HG03135 (cell line): ENCODE data around the gene TM2D1.
A peak's percentile ranks its signal among the peaks of the same experiment; 100 is the strongest.

Experiments
- ATAC-seq: cut with Tn5 transposase; IDR thresholded peaks from one replicate; pipeline ENCODE4 v1.9.1; 2021; ENCODE audit warnings: mild to moderate bottlenecking, moderate library complexity; ENCODE audit not compliant: unreplicated experiment

The TM2D1 gene

DNA sequence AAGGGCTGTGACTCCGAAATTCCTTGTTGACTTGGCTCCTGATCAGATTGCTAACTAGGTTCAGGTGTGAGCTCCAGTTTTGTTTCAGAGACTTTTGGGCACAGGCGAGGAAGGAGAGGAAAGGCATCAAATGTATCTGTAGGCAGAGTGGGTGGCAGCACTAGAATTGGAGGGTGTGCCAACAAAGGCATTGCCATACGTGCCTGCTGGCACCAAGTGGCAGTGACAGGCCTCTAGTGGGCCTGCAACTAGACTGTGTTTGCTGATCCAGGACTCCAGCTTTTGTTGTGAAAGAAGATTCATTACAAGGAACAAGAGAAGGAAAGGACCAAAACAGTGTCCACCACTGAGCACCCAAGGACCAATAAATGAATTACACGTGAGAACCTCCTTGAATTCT lies 79.5 kb downstream of the TM2D1 start:
- no peak for ATAC-seq

DNA sequence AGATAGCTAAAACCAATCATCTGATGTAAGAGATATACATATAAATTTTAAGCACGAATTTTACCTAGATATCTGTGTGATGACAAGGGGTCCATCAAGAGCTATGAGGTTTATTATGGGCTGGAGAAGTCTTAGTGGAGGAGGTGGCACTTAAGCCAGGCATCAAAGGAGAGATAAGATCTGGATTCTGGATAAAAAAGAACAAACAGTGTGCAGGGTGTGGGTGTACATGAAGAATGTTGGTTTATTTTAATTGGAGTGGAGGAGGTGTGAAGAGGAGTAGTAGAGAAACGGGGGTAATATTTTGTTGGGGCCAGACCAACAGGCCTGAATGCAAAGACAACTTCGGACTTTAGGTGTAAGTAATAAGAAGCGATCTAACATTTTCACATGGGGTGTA lies 80.6 kb downstream of the TM2D1 start:
- no peak for ATAC-seq

DNA sequence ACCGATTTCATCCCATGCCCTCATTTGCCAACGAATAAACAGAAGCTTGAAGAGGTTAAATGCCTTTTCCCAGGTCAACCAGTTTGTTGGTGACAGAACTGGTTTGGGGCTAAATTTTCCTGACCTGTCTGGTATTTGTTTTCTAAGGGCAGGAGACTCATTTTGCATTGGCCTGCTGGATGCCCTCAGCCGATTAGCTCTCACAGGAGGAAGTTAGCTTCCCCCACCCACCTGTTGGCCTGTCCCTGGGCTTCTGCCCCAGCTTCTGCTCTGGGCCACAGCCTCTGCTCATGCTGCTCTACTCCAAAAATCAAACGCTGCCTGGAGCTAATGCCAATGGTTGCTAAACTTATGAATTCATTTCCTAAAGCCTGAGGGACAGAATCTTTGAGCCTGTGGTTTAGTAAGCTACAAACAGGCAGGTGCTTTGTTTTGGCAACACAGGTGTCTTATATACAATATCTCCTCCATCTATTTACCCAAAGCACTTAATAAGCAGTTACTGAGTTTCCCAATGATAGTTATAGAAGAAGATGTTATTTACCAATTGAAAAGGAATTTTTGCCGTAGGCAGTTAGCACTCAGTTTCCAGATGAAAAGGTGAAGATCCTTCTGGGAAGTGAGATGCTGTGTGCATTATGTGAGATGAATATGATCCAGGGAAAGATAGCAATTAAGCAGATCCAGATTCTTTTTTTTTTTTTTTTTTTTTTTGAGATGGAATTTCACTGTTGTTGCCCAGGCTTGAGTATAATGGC lies 82.3 kb downstream of the TM2D1 start:
- ATAC-seq = no peak

- peak; percentile 97 for ATAC-seq
Observed at GRCh38 chr1:61641578-61642336, 83.2 kb downstream of the TM2D1 start.

DNA sequence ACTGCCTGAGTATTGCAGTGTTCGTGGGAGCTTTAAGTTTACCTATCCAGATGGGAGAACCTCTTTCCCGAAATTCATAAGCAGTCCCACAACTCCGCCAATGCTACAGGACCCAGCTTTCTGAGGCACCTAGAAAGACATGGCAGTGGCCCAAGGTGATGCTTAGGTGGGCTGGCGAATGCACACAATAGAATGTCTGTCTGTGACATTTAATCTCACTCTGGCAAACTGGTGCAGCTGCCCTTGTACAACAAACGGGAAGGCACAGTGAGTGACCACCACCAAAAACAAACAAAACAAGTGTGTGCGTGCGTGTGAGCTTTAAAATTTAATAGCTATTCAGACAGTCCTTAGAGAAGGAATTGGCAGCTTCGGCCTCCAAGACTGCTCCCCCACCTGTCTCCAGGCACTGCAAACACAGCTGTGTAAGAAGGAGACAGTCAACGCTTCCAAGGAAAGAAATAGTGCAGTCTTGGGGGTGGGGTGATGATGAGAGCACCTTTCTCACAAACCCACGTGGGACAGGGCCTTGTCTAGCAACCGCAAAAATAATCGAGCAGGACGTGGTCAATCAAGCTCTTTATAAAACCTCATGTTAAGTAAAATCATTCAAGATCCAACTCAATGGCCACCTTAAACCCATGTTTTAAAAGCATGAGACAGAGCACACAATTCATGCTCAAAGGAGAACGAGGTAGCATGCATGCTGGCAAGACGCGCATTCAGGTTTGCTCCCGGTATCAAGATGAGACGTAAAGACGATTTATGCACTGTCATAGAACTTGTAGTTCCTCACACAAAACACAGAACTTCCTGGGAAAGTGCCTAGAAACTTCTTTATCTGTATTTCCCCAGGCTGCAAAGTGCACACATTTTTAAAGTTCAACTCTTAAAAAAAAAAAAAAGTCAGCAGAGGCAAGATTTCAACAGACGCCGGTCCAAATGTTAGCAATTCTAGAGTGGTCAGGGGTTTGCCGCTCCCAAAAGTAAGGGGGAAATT lies 84.1 kb downstream of the TM2D1 start:
- ATAC-seq = no peak

- no peak for ATAC-seq
Observed at GRCh38 chr1:61639608-61640336, 85.2 kb downstream of the TM2D1 start.

DNA sequence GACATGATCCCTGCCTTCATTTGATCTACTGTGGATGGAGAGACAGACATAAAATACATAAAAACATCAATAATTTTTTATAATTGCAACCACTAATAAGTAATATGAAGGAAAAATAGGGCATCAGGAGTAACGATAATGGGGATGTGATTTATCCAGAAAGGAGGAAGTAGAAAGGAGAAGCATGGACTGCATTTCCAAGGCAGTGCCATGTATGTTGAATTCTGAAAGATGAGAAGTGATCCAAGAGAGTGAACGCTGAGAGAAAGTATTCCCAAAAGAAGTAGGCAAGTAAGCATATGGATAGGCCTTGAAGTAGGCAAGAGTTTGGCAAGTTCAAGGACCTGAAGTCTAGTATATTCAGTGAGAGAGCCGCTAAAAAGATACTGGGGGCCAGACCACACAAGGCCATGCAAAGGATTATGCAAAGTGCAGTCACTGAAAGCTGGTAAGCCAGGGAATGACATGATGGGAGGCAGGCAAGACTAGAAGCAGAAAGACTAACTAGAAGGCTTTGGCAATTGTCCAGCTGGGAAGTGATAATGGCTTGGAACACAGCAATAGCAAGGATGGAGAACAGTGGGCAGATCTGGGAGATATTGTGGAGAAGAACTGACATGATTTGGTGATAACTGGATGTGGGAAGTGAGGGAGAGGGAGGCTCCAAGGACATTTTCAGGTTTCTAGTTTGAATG lies 85.9 kb downstream of the TM2D1 start:
- no peak for ATAC-seq

DNA sequence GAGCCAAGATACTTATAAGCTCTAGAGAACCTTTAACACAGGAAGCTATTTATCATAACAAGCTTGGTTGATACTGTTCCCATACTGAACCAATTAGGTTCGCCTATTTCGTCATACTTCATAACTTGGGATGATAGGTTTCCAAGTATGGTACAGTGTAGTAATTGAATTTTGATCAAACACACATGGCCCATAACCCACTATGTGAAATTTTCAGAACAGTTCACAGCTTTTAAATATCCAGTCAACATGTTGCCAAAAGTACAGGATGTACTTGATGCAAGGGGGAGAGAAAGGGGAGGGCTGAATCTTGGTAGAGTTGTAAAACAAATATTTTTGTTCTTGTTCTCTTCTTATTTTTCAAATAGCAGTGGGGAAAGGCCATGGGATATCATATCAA lies 86.6 kb downstream of the TM2D1 start:
- no peak for ATAC-seq

DNA sequence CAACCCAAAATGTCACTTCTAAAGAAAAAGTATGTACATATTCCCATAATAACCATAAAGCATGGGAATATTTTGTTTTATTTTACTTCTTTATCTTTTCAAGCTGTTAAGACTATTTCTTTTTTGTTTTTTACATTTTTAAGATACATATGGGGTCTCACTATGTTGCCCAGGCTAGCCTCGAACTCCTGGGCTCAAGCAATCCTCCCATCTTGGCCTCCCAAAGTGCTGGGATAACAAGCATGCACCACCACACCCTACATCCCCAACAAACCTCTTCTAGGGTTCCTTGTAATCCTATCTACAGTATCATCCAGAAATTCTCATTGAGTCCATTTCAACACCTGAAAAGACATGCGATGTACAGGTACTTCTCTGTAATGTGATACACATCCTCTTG lies 87.5 kb downstream of the TM2D1 start:
- ATAC-seq = no peak

GRCh38 chr1:61636814-61637213 lies 88.1 kb downstream of the TM2D1 start:
- ATAC-seq = no peak

DNA sequence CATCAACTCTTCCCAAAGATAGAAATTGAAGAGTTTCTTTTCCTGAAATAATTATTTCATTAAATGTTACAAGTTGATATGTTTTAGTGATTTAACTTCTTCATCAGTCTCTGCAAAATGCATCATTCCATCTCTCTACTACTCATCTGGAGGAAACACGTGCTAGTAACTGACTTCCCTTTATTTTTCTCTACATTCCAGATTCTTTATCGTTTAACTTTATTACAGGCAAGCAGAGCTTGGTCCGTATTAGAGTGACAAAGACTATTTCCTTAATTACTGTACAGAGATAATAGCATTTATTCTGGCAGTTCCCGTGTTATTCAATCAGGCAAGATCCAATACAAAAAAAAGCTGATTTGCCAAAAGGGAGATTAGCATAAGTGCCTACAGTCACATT lies 88.6 kb downstream of the TM2D1 start:
- no peak for ATAC-seq

DNA sequence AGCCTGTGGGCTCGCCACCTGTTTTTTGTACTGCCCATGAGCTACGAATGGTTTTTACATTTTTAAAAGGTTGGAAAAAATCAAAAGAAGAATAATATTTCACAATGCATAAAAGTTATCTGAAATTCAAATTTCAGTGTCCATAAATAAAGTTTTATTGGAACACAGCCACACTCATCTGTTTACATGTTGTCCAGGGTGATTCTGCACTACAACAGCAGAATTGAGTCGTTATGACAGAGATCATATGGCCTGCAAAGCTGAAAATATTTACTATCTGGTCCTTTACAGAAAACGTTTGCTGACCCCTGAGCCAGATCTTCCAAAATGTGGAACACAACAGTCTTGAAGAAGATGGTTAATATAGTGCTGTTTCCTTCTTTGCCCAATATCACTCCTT lies 89.4 kb downstream of the TM2D1 start:
- ATAC-seq = no peak

GRCh38 chr1:61631436-61631835 lies 93.5 kb downstream of the TM2D1 start:
- no peak for ATAC-seq
